Neural cell (in vitro differentiated cells): ENCODE results near the gene GPC5. TPM values are rescaled to one million over a fixed set of nuclear protein-coding genes. Genes with fewer than 3 reads are reported as not detected.

ENCODE experiments used
- H2AFZ ChIP-seq: fragments of 200-600, 300-800 bp; sonication (generic), shearing (Covaris generic); 2 replicates; pipeline ENCODE4 v1.6.0; 2014; ENCODE audit warnings: low read depth, mild to moderate bottlenecking, antibody characterized with exemption, low read length, moderate library complexity
- H3F3A ChIP-seq: fragments of 200-600 bp; shearing (Covaris generic); 2 replicates; pipeline ENCODE4 v1.6.1; 2016; ENCODE audit warnings: mild to moderate bottlenecking, moderate library complexity, mixed read lengths, antibody characterized with exemption, low read length; ENCODE audit not compliant: insufficient read depth, poor library complexity, severe bottlenecking
- H3K27ac ChIP-seq: fragments of 200-600, 300-800 bp; sonication (generic), shearing (Covaris generic); 2 replicates; pipeline ENCODE4 v1.5.1; 2014; ENCODE audit warnings: mild to moderate bottlenecking, low read length, moderate library complexity
- H3K27me3 ChIP-seq: fragments of 300-800, 200-600 bp; sonication (generic), shearing (Covaris generic); 2 replicates; pipeline ENCODE4 v1.6.0; 2014; ENCODE audit warnings: mild to moderate bottlenecking, low read depth, low read length, moderate library complexity; ENCODE audit not compliant: insufficient read depth
- H3K36me3 ChIP-seq: fragments of 300-800, 200-600 bp; sonication (generic), shearing (Covaris generic); 2 replicates; pipeline ENCODE4 v1.5.1; 2014; ENCODE audit warnings: mild to moderate bottlenecking, antibody characterized with exemption, low read length, moderate library complexity; ENCODE audit not compliant: insufficient read depth
- H3K4me2 ChIP-seq: fragments of 300-800, 200-600 bp; sonication (generic), shearing (Covaris generic); 2 replicates; pipeline ENCODE4 v1.6.0; 2014; ENCODE audit warnings: mild to moderate bottlenecking, low read length
- H3K4me3 ChIP-seq: fragments of 300-800, 200-600 bp; sonication (generic), shearing (Covaris generic); 2 replicates; pipeline ENCODE4 v1.5.1; 2014; ENCODE audit warnings: mild to moderate bottlenecking, low read length, moderate library complexity
- H3K79me2 ChIP-seq: fragments of 200-600 bp; shearing (Covaris generic); replicated peaks from 2 replicates; pipeline ENCODE4 v1.6.0; 2014; ENCODE audit warnings: mild to moderate bottlenecking, low read length, moderate library complexity; ENCODE audit not compliant: insufficient read depth
- H3K9ac ChIP-seq: fragments of 300-800, 200-600 bp; sonication (generic), shearing (Covaris generic); 2 replicates; pipeline ENCODE4 v1.6.1; 2016; ENCODE audit warnings: mild to moderate bottlenecking, low read length, mixed read lengths
- H3K9me2 ChIP-seq: fragments of 200-600 bp; shearing (Covaris generic); 2 replicates; pipeline ENCODE4 v1.6.1; 2016; ENCODE audit warnings: mild to moderate bottlenecking, low read length, mixed read lengths; ENCODE audit not compliant: insufficient read depth
- H3K9me3 ChIP-seq: fragments of 200-600, 300-800 bp; sonication (generic), shearing (Covaris generic); 2 replicates; pipeline ENCODE4 v1.6.1; 2016; ENCODE audit warnings: mild to moderate bottlenecking, mixed run types, low read length, moderate library complexity, mixed read lengths
- H4K20me1 ChIP-seq: fragments of 200-600 bp; shearing (Covaris generic); 2 replicates; pipeline ENCODE4 v1.6.1; 2016; ENCODE audit warnings: mild to moderate bottlenecking, mixed run types; ENCODE audit not compliant: insufficient read depth
- EP300 ChIP-seq: fragments of 450-650 bp; conservative IDR thresholded peaks from 2 replicates; pipeline ENCODE4 v1.6.1; 2014; ENCODE audit warnings: antibody characterized with exemption, mild to moderate bottlenecking, moderate library complexity; ENCODE audit not compliant: poor library complexity, severe bottlenecking
- EZH2 ChIP-seq: fragments of 200-600, 300-800 bp; shearing (Covaris generic), sonication (generic); IDR thresholded peaks from 2 replicates; pipeline ENCODE4 v1.6.1; 2014; ENCODE audit warnings: antibody characterized with exemption, low read length, borderline replicate concordance, mild to moderate bottlenecking; ENCODE audit not compliant: insufficient read depth, poor library complexity, severe bottlenecking
- MXI1 ChIP-seq: fragments of 450-650 bp; conservative IDR thresholded peaks from 2 replicates; pipeline ENCODE4 v1.6.1; 2014; ENCODE audit warnings: antibody characterized with exemption, mild to moderate bottlenecking; ENCODE audit not compliant: poor library complexity, severe bottlenecking
- POLR2AphosphoS5 ChIP-seq: IDR thresholded peaks from 2 replicates; pipeline ENCODE4 v1.6.1; 2012
- RAD21 ChIP-seq: fragments of 450-650 bp; conservative IDR thresholded peaks from 2 replicates; pipeline ENCODE4 v1.6.1; 2014; ENCODE audit warnings: antibody characterized with exemption, mild to moderate bottlenecking, moderate library complexity
- SMC3 ChIP-seq: fragments of 450-650 bp; conservative IDR thresholded peaks from 2 replicates; pipeline ENCODE4 v1.6.1; 2014; ENCODE audit warnings: antibody characterized with exemption, mild to moderate bottlenecking, moderate library complexity; ENCODE audit not compliant: poor library complexity
- TAF1 ChIP-seq: IDR thresholded peaks from 2 replicates; pipeline ENCODE4 v1.6.1; 2012; ENCODE audit warnings: low read depth
- polyA plus RNA-seq: library from polyadenylated mRNA; depleted of rRNA; stranded (reverse); fragments of >200 nt; gene quantifications from 2 replicates; pipeline ENCODE4 v1.2.3, GENCODE V29; 2014
- TF ChIP-seq, protein P1 (sequence below): fragments of 450-650 bp; IDR thresholded peaks from 2 replicates; pipeline ENCODE4 v1.5.1; 2014; ENCODE audit warnings: antibody characterized with exemption, mild to moderate bottlenecking, moderate library complexity; ENCODE audit not compliant: poor library complexity, severe bottlenecking
- TF ChIP-seq, protein P2 (sequence below): IDR thresholded peaks from 2 replicates; pipeline ENCODE4 v1.6.1; 2012; ENCODE audit warnings: borderline replicate concordance

Gene GPC5
- polyA plus RNA-seq, 1 donor from 2014 or later = 5.0 TPM

DNA sequence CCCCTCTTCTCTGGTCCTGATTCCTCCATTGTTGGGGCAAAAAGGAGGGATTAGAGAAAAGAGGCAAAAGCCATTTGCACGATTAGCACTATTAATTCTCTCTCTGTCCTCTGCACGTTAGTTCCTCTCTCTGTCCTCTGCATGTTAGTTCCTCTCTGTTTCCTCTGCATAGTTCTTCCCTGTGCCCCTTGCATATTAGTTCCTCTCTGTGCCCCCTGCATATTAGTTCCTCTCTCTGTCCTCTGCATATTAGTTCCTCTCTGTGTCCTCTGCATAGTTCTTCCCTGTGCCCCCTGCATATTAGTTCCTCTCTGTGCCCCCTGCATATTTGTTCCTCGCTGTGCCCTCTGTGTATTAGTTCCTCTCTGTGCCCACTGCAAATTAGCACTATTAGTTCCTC, 981.0 kb downstream of the GPC5 start:
- Histone ChIP-seq H3K27me3 (no peaks in the 10 kb centered on the region), H3K9ac (no peak overlapping the region), H3K36me3 (no peaks in the 10 kb centered on the region), H3K4me3 (no peak overlapping the region), H3K79me2 (no peaks in the 10 kb centered on the region), H3K4me2 (no peak overlapping the region), H3K9me2 (no peaks in the 10 kb centered on the region), H4K20me1 (no peaks in the 10 kb centered on the region), H2AFZ (no peak overlapping the region), H3F3A (no peaks in the 10 kb centered on the region), H3K27ac (no peak overlapping the region), H3K9me3 (no peaks in the 10 kb centered on the region)
- no peak for TF ChIP-seq MXI1
- TF ChIP-seq RAD21 = no peak
- no peak for TF ChIP-seq POLR2AphosphoS5
- no peak for TF ChIP-seq SMC3
- TF ChIP-seq, protein P1, sequence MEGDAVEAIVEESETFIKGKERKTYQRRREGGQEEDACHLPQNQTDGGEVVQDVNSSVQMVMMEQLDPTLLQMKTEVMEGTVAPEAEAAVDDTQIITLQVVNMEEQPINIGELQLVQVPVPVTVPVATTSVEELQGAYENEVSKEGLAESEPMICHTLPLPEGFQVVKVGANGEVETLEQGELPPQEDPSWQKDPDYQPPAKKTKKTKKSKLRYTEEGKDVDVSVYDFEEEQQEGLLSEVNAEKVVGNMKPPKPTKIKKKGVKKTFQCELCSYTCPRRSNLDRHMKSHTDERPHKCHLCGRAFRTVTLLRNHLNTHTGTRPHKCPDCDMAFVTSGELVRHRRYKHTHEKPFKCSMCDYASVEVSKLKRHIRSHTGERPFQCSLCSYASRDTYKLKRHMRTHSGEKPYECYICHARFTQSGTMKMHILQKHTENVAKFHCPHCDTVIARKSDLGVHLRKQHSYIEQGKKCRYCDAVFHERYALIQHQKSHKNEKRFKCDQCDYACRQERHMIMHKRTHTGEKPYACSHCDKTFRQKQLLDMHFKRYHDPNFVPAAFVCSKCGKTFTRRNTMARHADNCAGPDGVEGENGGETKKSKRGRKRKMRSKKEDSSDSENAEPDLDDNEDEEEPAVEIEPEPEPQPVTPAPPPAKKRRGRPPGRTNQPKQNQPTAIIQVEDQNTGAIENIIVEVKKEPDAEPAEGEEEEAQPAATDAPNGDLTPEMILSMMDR = no peak
- TF ChIP-seq EP300 = no peak
- no peak for TF ChIP-seq TAF1
- TF ChIP-seq, protein P2, sequence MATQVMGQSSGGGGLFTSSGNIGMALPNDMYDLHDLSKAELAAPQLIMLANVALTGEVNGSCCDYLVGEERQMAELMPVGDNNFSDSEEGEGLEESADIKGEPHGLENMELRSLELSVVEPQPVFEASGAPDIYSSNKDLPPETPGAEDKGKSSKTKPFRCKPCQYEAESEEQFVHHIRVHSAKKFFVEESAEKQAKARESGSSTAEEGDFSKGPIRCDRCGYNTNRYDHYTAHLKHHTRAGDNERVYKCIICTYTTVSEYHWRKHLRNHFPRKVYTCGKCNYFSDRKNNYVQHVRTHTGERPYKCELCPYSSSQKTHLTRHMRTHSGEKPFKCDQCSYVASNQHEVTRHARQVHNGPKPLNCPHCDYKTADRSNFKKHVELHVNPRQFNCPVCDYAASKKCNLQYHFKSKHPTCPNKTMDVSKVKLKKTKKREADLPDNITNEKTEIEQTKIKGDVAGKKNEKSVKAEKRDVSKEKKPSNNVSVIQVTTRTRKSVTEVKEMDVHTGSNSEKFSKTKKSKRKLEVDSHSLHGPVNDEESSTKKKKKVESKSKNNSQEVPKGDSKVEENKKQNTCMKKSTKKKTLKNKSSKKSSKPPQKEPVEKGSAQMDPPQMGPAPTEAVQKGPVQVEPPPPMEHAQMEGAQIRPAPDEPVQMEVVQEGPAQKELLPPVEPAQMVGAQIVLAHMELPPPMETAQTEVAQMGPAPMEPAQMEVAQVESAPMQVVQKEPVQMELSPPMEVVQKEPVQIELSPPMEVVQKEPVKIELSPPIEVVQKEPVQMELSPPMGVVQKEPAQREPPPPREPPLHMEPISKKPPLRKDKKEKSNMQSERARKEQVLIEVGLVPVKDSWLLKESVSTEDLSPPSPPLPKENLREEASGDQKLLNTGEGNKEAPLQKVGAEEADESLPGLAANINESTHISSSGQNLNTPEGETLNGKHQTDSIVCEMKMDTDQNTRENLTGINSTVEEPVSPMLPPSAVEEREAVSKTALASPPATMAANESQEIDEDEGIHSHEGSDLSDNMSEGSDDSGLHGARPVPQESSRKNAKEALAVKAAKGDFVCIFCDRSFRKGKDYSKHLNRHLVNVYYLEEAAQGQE = no peak
- no peak for TF ChIP-seq EZH2

DNA sequence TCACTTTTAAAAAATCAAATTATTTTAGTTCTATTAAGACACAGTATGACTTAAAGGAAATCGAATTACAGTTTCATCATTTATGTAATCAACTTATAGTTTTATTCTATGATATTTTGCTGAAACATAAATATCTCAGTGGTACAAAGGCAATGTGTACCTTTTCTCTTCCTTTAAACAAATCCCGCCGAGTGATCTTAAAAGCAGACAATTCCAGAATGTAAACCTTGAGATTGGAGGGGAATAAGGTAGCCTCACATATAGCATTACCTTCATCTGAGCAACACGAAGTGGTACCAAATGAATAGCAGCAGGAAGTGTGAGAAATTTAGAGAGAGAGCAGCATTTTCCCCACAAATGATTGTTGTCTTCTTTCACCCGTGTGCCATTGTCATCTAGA, 986.0 kb downstream of the GPC5 start:
- H3K4me3 ChIP-seq = no peak overlapping the region
- H3K4me2 ChIP-seq = no peak overlapping the region
- H3K36me3 ChIP-seq = no peaks in the 10 kb centered on the region
- no peak overlapping the region for H2AFZ ChIP-seq
- H3K27me3 ChIP-seq = no peaks in the 10 kb centered on the region
- H3K79me2 ChIP-seq = no peaks in the 10 kb centered on the region
- H3F3A ChIP-seq = no peaks in the 10 kb centered on the region
- TF ChIP-seq, protein P1 = no peak
- TF ChIP-seq, protein P2 = no peak
- TF ChIP-seq TAF1 (no peak), EP300 (no peak), MXI1 (no peak), POLR2AphosphoS5 (no peak), SMC3 (no peak), RAD21 (no peak), EZH2 (no peak)
- no peak overlapping the region for H3K9ac ChIP-seq
- H4K20me1 ChIP-seq = no peaks in the 10 kb centered on the region
- no peak overlapping the region for H3K27ac ChIP-seq
- no peaks in the 10 kb centered on the region for H3K9me2 ChIP-seq
- no peaks in the 10 kb centered on the region for H3K9me3 ChIP-seq
